Epithelial cell of umbilical artery (primary cell): Measurements from ENCODE around the gene SPDYC. TPM values are rescaled to one million over a fixed set of nuclear protein-coding genes. Genes with fewer than 3 reads are reported as not detected.

Experiments
- total RNA-seq: library from RNA; depleted of rRNA; stranded (reverse); fragments of >200 nt; gene quantifications from 2 replicates; pipeline ENCODE4 v1.2.3, GENCODE V29; 2014

Gene SPDYC, protein sequence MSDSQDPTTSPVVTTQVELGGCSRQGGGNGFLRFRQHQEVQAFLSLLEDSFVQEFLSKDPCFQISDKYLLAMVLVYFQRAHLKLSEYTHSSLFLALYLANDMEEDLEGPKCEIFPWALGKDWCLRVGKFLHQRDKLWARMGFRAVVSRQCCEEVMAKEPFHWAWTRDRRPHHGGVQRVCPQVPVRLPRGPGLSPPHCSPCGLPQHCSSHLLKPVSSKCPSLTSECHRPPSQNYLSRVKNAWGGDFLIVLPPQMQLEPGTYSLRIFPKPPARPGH
- total RNA-seq = not detected in 2 replicates

GRCh38 chr11:65170058-65170534 is at the start of gene SPDYC:
TSS of gene SPDYC (plus strand) at chr11:65170233. CDS start at chr11:65171358, 1,125 bp downstream.

GRCh38 chr11:65121865-65122696 is 48.0 kb upstream of the SPDYC start, which contains the start of the genes FAU and MRPL49:
TSS of gene FAU (minus strand) at chr11:65122134. CDS start at chr11:65121813, 321 bp downstream.
TSS of gene MRPL49 (plus strand) at chr11:65122321. CDS start at chr11:65122347, 26 bp downstream.

DNA sequence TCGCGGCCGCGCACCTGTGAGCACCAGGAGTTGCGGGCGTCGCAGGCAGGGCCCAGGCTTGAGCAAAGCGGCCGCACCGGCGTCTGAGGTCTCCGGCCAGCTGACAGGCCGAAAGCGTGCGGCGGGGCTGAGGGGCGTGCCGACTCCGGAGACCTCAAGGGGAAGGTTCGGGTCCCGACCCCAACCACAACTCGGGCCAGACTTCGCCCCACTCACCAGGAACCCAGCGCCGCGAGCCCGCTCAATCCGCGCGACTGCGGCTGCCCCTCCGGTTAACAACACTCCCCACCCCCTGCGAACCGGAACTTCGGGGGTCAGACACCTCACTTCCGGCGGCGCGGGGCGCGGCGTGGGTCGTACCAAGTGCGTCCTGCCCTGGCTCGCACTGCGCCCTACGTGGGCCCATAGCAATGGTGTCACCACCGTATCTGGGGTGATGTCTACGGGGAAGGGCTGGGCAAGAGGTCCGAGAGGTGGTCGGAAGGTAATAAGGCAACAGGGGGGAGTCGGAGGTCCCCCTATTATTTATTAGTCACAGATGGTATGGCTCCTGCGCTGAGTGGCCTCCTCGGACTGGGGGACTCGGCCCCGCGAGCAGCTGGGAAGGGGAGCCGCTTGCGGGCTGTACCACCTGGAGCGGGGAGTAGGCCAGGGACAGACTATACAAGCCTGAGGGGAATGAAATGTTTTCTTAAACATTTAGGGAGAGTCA is 35.6 kb upstream of the SPDYC start, which contains the start of gene SYVN1:
SYVN1 (minus strand) TSS at position 280 of the 712 bp plus-strand sequence. CDS start 918 bp downstream, outside the sequence.

DNA sequence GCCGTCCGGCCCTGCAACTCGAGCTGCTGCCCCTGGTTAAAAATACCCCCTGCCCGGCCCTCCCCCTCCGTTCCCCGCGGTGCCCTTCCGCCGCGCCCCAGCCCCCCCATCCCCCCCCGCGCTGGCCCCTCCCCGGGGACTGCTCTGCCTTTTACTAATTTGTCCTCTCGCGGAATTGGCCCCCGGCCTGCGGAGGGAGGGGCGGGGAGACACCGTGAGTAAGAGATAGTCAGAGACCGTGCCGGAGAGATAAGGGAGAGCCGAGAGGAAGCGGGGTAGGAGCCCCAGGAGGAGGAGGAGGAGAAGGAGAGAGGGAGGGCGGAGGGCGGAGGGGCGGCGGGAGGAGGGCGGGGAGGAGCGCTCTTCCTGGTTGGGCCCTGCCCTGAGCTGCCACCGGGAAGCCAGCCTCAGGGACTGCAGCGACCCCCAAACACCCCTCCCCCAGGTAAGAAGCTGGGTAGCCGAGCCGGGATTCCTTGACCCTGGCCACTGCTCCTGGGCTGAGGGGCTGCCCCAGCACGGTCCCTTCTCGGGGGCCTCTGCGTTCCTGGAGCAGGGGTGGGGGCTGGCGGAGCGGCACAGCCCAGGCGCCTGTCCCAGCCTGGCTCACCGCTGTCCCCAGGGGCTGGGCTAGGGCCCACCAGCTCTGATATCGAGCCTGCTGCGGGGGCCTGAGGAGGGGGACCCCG is 11.7 kb downstream of the SPDYC start, which contains the start of gene CAPN1:
CAPN1 (plus strand) TSS at position 360 of the 689 bp plus-strand sequence. CDS start 774 bp downstream, outside the sequence.

Other genes with a start within 250 kb of the SPDYC start
- 7.8 and 7.9 TPM in 2 replicates for gene PPP2R5B, start 245.5 kb upstream of the SPDYC start, total RNA-seq
- gene GPHA2, start 234.3 kb upstream of the SPDYC start, total RNA-seq = not detected in 2 replicates
- gene MAJIN, start 198.1 kb upstream of the SPDYC start, total RNA-seq = not detected in 2 replicates
- 0.65 and 12.3 TPM in 2 replicates for gene BATF2, start 173.3 kb upstream of the SPDYC start, total RNA-seq
- gene ARL2, start 156.1 kb upstream of the SPDYC start, total RNA-seq = 113 and 137 TPM in 2 replicates
- gene SNX15, start 142.8 kb upstream of the SPDYC start, total RNA-seq = 8.1 and 8.5 TPM in 2 replicates
- 9.4 and 13.7 TPM in 2 replicates for gene SAC3D1, start 129.0 kb upstream of the SPDYC start, total RNA-seq
- 5.5 and 9.7 TPM in 2 replicates for gene NAALADL1, start 111.7 kb upstream of the SPDYC start, total RNA-seq
- 7.1 and 11.4 TPM in 2 replicates for gene CDCA5, start 86.2 kb upstream of the SPDYC start, total RNA-seq
- 33.5 and 34.7 TPM in 2 replicates for gene ZFPL1, start 86.0 kb upstream of the SPDYC start, total RNA-seq
- 182 and 195 TPM in 2 replicates for gene VPS51, start 74.0 kb upstream of the SPDYC start, total RNA-seq
- 15.6 and 24.9 TPM in 2 replicates for gene TM7SF2, start 58.4 kb upstream of the SPDYC start, total RNA-seq
- 9.0 and 10.1 TPM in 2 replicates for gene ZNHIT2, start 52.5 kb upstream of the SPDYC start, total RNA-seq
- gene FAU, start 48.1 kb upstream of the SPDYC start, total RNA-seq = 318 and 429 TPM in 2 replicates
- gene MRPL49, start 47.9 kb upstream of the SPDYC start, total RNA-seq = 27.6 and 32.4 TPM in 2 replicates
- 10.7 and 12.0 TPM in 2 replicates for gene SYVN1, start 35.7 kb upstream of the SPDYC start, total RNA-seq
- gene CAPN1, start 11.7 kb downstream of the SPDYC start, total RNA-seq = 63.3 and 157 TPM in 2 replicates
- 7.6 and 7.8 TPM in 2 replicates for gene POLA2, start 91.7 kb downstream of the SPDYC start, total RNA-seq
- 14.7 and 20.8 TPM in 2 replicates for gene CDC42EP2, start 144.6 kb downstream of the SPDYC start, total RNA-seq
- 26.7 and 31.5 TPM in 2 replicates for gene DPF2, start 163.6 kb downstream of the SPDYC start, total RNA-seq
- gene TIGD3, start 184.5 kb downstream of the SPDYC start, total RNA-seq = 0.32 TPM in 1 of 2 replicates, not detected in the other
- gene SLC25A45, start 212.4 kb downstream of the SPDYC start, total RNA-seq = 0.46 and 2.3 TPM in 2 replicates
- 49.7 and 193 TPM in 2 replicates for gene FRMD8, start 216.4 kb downstream of the SPDYC start, total RNA-seq